H1 (cell line): ENCODE data around the gene HNRNPCL4.
"Not testable (repeated sequence)": the region's sequence is repeated elsewhere in the genome, so short reads cannot be mapped to it uniquely, and the experiment has no call there.

Experiments used
- ASH2L ChIP-seq: fragments of 200-600, 300-600 bp; sonication (generic); IDR thresholded peaks from one replicate; pipeline ENCODE4 v1.7.1; 2017; ENCODE audit warnings: low read length
- JUND ChIP-seq: IDR thresholded peaks from 2 replicates; pipeline ENCODE4 v1.6.1; 2011; ENCODE audit warnings: mild to moderate bottlenecking, improper control_type of control experiment, low read length
- SP1 ChIP-seq: IDR thresholded peaks from 2 replicates; pipeline ENCODE4 v1.6.1; 2011; ENCODE audit warnings: low read depth, low read length
- TF ChIP-seq, protein P1 (sequence below): IDR thresholded peaks from 2 replicates; pipeline ENCODE4 v1.6.1; 2011; ENCODE audit warnings: low read depth, mild to moderate bottlenecking, low read length; ENCODE audit not compliant: insufficient read depth
- TF ChIP-seq, protein P2 (sequence below), 3 experiments: IDR thresholded peaks; 1 replicate in 2 of 3; 2 replicates in 1 of 3; pipeline versions ENCODE4 v1.5.1 to v1.6.1; 2011; ENCODE audit warnings: low read length in 3 of 3, mild to moderate bottlenecking in 3 of 3, inconsistent platforms in 2 of 3, low read depth in 1 of 3, moderate library complexity in 1 of 3; ENCODE audit not compliant: insufficient read depth in 1 of 3; ENCODE audit errors: control extremely low read depth in 1 of 3

DNA sequence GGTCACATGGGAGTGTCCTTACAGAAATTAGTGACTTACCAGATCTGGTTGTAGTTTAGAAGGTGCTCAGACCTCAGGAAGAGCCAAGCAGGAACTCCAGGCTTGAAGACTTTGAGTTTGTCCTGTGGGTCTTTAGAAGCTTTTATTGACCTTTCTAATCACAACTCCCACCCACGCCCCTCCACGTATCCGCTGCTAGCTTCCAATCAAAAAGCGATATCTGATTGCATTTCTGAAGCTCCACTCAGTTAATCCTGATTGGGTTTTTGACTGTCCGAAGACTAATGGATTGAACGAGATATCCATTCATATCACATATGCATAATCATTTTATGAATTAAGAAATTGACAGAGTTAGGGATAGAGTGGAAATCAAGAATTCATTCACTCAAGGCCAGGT, 48.7 kb downstream of the HNRNPCL4 start, which contains the start of gene HNRNPCL2:
- TF ChIP-seq SP1, ASH2L, JUND: not testable (repeated sequence)
- TF ChIP-seq, protein P1, sequence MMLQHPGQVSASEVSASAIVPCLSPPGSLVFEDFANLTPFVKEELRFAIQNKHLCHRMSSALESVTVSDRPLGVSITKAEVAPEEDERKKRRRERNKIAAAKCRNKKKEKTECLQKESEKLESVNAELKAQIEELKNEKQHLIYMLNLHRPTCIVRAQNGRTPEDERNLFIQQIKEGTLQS = not testable (repeated sequence)
- TF ChIP-seq, protein P2, sequence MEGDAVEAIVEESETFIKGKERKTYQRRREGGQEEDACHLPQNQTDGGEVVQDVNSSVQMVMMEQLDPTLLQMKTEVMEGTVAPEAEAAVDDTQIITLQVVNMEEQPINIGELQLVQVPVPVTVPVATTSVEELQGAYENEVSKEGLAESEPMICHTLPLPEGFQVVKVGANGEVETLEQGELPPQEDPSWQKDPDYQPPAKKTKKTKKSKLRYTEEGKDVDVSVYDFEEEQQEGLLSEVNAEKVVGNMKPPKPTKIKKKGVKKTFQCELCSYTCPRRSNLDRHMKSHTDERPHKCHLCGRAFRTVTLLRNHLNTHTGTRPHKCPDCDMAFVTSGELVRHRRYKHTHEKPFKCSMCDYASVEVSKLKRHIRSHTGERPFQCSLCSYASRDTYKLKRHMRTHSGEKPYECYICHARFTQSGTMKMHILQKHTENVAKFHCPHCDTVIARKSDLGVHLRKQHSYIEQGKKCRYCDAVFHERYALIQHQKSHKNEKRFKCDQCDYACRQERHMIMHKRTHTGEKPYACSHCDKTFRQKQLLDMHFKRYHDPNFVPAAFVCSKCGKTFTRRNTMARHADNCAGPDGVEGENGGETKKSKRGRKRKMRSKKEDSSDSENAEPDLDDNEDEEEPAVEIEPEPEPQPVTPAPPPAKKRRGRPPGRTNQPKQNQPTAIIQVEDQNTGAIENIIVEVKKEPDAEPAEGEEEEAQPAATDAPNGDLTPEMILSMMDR (IDR thresholded peaks at IDR 0.05; ENCODE audit: control extremely low read depth in 1 of 3, insufficient read depth in 1 of 3, low read depth in 1 of 3, low read length in 3 of 3) = not testable (repeated sequence)
